GM12892 (cell line): Measurements from ENCODE around the gene BRF1.

Experiments
- DNase-seq: peaks from one replicate; pipeline ENCODE4 v3.0.0; 2011; ENCODE audit not compliant: insufficient read length
- FAIRE-seq: peaks from 2 replicates; lab custom pipeline; 2011; peaks lifted over from hg19 to GRCh38; lab: Jason Lieb, UNC
- POLR2A ChIP-seq: IDR thresholded peaks from 2 replicates; pipeline ENCODE4 v1.6.1; 2011; ENCODE audit warnings: low read depth, low read length, control low read depth
- POLR2AphosphoS5 ChIP-seq: IDR thresholded peaks from 2 replicates; pipeline ENCODE4 v1.6.1; 2011; ENCODE audit warnings: low read depth, low read length, control low read depth
- TAF1 ChIP-seq: IDR thresholded peaks from 2 replicates; pipeline ENCODE4 v1.6.1; 2011; ENCODE audit warnings: low read depth, mild to moderate bottlenecking, control low read depth, low read length, borderline replicate concordance

Gene BRF1

DNA sequence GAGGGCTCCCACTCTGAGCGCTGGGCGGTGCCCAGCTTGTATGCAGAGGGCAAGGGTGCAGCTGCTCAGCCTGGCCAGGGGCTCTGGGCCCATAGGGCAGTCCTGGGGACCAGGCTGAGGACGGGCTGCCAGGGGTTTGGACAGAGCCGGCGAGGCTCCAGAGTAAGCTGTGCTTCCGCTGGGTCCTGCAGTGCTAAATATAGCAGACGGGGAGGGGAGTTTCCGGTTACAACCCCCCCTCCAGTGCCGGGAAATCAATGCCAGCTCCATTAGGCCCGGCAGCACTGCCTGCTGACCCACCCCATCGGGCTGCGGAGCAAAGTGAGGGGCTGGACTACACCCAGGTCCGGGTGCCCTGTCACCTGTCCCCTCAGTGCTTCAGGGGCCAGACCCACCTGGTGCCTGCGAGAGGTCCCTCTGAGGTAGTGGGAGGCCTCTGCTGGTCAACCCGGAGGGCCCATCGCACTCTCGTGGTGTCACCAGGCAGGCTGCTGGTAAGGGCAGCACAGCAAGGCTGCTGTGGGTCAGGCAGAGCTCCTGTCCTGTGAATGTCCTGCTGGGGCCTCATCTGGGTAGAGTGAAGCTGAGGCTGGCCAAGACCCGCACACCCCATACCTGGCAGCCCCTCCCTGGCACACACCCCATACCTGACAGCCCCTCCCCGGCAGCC, 129.7 kb downstream of the BRF1 start:
- no peak for TF ChIP-seq TAF1
- TF ChIP-seq POLR2AphosphoS5 = no peak
- no peak for TF ChIP-seq POLR2A
- DNase-seq = no peak
- FAIRE-seq = no peak

DNA sequence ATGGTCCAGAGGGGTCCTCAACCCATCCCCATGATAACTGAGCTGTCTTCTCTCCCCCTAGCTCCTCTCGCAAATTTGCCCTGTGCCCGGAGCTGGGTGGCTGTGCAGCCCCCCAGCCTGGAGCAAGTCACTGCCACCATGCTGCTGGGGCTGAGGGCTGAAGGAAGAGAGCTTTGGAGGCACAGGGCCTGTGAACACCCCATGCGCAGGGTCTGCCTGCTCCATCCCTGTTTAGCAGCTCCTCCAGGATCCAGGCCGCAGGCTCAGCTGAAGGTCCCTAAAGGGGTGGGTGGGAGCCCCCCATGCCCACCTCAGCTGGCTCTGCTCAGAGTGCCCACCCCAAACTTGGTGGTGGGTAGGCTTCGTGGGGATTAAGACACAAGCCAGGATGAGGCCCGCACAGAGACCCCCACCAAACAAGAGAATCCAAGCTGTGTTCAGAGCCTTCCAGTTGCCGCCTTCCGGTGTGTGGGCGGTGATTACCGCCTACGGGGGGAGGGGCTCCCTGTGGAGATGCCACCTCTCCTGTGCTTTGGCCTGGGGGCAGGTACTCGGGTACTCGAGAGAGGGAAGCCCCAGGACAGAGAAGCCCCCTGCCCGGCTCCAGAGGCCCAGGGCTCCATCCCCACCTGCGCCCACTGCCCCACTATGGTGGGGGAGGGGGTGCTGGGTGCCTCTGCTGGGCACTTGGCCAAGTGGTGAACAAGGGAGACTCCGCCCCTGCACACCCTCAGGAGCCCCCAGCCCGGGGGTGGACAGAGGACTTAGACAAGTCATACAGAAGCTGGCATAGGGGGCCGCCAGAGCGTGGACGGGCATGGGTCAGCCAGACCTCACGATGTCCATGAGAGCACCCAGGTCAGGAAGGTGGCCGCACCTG, 130.8 kb downstream of the BRF1 start:
- DNase-seq (no peak), FAIRE-seq (no peak)
- TF ChIP-seq TAF1 (no peak), POLR2AphosphoS5 (no peak), POLR2A (no peak)

DNA sequence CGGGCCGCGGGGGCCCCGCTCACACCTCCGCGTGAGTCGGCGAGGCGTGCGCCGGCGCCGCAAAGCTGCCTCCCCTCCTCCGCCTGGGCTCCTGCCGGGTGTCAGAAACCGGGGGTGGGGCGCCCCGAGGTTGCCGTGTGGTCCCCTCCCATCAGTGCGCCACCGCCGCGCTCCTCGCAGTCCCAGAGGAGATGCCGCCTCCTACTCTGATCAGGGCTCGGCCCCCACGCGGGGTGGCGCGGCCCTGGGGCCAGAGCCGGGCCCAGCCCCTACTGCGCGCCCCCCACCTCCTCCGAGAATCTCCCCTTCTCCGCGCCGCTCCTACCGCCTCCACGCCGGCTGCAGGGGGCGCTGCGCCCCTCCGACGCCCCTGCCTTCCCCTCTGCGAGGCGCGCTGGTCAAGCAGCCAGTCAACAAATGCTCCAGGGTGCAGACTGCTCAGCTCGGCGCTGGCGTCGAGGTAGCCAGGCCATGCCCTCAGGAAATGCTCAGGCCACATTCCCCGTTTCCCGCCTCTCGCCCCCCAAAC, 131.8 kb downstream of the BRF1 start:
- DNase-seq (no peak), FAIRE-seq (no peak)
- TF ChIP-seq TAF1 (no peak), POLR2AphosphoS5 (no peak), POLR2A (no peak)

DNA sequence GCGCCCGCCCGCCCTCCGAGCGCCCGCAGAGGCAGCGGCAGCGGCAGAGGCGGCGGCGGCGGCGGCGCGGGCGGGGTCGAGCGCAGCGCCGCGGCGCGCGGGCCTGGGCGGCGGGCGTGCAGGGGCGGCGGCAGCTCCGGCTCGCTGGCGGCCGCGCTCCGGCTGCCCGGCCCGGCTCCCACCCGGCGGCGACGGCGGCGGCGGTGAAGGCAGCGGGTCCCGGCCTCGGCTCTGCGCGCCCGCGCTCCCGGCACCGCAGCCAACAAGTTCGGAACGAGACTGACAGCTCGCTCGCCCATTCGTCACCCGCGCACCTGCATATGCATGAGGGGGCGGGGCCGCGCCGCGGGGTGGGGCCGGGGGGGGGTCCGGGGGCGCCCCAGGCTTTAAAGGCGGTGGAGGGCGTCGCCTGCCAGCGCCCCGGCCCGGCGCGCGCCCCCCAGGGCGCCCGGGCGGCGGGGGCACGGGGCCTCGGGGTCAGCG, 132.3 kb downstream of the BRF1 start, which contains the start of gene JAG2:
JAG2 (minus strand) TSS at position 281 of the 483 bp plus-strand sequence. CDS start 356 bp downstream, outside the sequence.
- DNase-seq (no peak), FAIRE-seq (no peak)
- no peak for TF ChIP-seq POLR2A
- no peak for TF ChIP-seq TAF1
- TF ChIP-seq POLR2AphosphoS5 = no peak

DNA sequence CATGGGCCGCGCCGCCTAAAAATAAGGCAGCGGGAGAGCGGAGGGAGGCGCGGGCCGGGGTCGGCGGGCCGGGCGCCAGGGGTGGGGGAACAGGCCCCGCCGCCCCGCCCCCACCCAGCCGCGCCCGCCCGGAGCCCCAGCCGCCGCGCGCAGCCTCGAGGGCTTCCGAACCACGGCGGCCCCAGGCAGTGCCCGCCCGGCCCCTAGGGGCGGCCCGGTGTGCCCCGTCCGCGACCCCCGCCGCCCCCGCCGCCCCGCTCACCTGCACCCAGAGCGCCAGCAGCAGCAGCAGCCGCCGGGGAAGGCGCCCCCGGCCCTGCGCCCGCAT, 132.7 kb downstream of the BRF1 start:
- no peak for TF ChIP-seq POLR2AphosphoS5
- no peak for TF ChIP-seq POLR2A
- TF ChIP-seq TAF1 = no peak
- FAIRE-seq (no peak), DNase-seq (no peak)

DNA sequence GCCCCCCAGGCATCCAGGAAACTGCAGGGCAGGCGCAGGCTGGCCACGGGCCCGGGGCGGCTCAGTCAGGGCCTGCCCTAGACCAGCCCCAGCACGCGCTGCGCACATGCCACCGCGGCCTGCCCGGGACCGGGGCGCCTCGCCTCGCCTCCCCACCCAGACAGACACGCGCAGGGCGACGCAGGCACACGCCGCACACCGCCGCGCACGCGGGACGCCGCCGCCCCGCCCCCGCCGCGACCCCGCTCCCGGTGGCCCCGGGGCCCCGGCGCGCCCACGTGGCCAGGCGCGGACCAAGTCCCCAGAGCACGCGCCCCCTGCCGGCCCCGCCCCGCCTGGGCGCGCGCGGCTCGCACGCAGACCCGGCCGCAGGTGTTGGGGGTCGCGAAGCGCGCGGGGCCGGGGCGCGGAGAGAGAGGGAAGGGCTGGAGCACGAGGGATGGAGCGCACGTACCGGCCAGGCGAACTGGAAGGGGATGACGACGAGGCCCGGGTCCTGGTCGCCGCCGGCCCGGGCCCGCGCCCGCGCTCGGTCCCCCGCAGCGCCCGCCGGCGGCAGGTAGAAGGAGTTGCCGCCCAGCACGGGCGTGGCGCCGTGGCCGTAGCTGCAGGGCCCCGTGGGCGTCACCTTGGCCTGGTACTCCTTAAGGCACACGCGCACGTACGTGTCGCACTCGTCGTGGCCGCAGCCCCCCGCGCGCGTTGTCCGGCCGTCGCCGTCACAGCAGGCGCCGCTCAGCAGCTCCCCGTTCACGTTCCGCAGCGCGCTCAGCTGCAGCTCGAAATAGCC, 133.3 kb downstream of the BRF1 start:
- no peak for FAIRE-seq

DNA sequence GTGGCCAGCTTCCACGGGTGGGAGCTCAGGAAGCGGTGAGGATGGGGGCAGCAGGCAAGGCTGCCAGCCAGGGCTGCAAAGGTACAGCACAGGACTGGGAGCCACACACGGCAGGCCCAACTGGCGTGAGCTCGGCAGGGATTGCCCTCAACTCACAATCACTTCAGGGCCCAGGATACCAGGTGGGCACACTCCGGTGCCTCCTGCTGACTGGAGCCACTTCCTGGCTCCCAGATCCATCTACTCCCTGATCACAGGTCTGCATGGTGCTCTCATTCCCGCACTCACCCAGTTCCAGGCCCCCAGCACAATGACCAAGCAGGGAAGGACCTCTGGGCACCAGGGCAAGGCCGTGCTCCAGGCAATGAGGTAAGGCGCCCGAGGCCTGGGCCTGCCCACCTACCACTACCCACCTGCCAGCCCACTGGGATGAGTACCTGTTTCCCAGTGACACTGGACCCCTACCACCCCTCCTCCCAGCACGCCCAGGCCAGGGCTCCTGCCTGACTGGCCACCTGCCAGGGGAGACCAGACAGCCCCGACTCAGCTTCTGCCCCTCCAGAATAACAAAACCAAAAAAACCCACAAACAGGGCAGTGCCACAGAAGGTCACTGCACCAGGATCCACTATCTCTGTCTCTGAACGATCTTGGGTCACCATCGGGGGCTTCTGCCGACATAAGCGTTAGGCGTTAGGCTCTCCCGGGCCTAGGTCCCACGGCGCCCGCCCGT, 134.1 kb downstream of the BRF1 start:
- TF ChIP-seq POLR2A (no peak), TAF1 (no peak), POLR2AphosphoS5 (no peak)
- FAIRE-seq = no peak
- no peak for DNase-seq

More for the DNA sequence above, 133.3 kb downstream of the BRF1 start:
- no peak for DNase-seq
- TF ChIP-seq TAF1 (no peak), POLR2A (no peak), POLR2AphosphoS5 (no peak)

DNA sequence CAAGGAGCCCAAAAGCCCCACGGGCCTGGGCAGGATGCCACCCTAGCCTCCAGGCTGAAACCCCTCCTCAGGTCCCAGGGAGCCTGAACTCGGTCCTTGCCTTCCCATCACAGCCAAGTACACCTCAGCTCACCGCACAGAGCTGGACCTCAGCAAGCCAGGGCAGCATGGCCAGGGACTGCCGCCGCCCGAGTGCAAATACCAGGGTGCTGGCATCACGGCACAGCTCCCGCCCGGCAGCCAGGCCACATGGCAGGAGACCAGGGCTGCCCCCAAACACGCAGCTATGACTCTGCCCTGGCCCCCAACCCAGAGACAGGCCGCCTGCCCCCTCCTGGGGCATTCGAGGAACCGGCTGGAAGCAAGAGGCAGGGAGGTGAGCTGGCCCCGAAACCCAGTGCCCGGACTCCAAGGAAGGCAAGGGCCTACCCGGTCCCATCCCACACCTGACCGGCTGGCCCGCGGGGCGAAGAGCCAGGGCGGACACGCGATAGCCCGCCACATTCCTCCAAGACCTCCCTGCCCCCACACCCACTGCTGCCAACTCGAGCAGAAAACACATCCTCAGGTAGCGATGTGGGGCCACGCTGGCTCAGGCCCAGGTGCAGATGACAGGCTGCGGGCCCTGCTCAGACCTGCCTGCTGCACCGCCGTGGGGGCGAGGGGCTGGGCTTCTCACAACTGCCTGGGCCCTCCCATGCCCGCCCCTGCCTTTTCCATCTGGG, 134.9 kb downstream of the BRF1 start:
- TF ChIP-seq TAF1 = no peak
- no peak for TF ChIP-seq POLR2AphosphoS5
- TF ChIP-seq POLR2A = no peak
- FAIRE-seq (no peak), DNase-seq (no peak)

DNA sequence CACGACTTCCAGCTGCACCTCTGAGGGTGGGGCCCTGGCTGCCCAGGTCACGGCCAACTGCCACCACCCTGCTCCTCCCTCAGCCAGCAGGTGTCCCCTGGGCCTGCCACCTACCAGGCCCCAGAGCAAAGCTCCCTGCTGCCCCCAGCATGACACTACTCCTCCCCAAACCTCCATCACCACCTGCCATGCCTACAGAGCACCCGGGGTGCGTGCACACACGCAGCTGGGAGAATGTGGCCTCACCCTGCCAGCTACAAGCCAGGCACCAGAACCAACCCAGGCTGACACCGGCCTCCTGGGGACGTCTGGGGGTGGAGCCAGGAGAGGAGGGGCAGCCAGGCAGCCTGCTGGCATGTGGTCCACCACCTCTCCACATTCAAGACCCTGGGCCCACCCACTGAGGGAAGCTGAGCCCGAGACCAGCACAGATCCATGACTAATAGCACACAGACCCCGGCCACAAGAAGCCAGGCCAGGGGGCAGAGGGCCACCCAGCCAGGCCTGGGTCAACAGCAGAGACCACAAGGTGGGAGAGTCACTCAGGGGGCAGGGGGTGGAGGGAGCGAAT, 135.6 kb downstream of the BRF1 start:
- DNase-seq = no peak
- no peak for TF ChIP-seq POLR2A
- no peak for FAIRE-seq

DNA sequence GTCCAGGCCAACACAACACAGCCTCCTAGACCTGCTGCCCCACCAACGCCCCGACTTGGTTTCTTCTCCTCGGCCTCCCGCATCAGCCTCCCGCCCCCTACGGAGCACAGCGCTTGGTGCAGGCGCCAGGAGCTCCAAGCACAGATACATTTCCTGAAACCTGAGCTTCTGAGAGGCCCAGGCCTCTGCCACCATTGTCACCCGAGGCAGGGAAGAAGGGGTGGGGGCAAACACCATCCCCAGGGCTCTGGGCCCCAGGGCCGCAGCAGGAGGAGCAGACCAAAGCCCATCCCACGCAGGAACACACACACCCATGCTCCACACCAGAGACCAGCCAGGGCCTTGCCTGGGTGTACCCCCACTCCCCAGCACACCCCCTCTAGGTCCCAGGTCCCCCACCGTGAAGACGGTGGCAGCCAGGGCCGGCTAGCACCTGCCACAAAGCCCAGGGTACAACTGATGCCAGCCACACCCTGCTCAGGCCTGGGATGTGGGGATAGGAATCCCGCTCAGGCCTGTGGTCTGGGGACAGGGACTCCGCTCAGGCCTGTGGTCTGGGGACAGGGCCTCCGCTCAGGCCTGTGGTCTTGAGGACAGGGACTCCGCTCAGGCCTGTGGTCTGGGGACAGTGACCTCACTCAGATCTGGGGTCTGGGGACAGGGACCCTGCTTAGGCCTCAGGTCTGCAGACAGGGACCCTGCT, 137.6 kb downstream of the BRF1 start:
- DNase-seq (no peak), FAIRE-seq (no peak)
- TF ChIP-seq POLR2A (no peak), TAF1 (no peak), POLR2AphosphoS5 (no peak)

DNA sequence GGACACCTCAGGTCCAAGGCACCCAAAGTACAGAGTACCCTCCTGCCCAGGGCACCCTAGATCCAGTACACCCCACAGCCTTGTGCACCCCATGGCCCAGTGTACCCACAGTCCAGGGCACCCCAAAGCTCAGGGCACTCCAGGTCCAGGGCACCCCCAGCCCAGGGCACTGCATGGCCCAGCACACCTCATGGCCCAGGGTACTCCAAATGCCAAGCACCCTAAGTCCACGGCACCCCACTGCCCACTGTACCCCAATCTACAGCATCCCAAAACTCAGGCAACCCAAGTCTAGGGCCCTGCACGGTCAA, 138.2 kb downstream of the BRF1 start:
- no peak for TF ChIP-seq TAF1
- TF ChIP-seq POLR2A = no peak
- no peak for TF ChIP-seq POLR2AphosphoS5
- FAIRE-seq (no peak), DNase-seq (no peak)
